Superior temporal gyrus (tissue), 1 donor: Measurements from ENCODE around the gene SEPHS2.

Experiments used
- DNase-seq: peaks from one replicate; pipeline ENCODE4 v3.0.0-alpha.2; 2016; ENCODE audit errors: extremely low spot score

The SEPHS2 gene

GRCh38 chr16:30429678-30430427 lies 15.8 kb downstream of the SEPHS2 start, which contains the start of gene DCTPP1:
Gene DCTPP1 (minus strand): TSS chr16:30430030. CDS start chr16:30429980, 50 bp downstream.
- peak; percentile 99 for DNase-seq

GRCh38 chr16:30429418-30429677 lies 16.3 kb downstream of the SEPHS2 start:
- no peak for DNase-seq

- DNase-seq, result no peak
Measured at GRCh38 chr16:30428055-30428454, 17.6 kb downstream of the SEPHS2 start.

GRCh38 chr16:30421010-30421409 lies 24.7 kb downstream of the SEPHS2 start:
- no peak for DNase-seq

GRCh38 chr16:30418350-30419181 lies 27.1 kb downstream of the SEPHS2 start:
- DNase-seq, result no peak

- DNase-seq, result peak; percentile 81
Measured at GRCh38 chr16:30417529-30418349, 27.9 kb downstream of the SEPHS2 start.

GRCh38 chr16:30416624-30417528 lies 28.8 kb downstream of the SEPHS2 start:
- no peak for DNase-seq

GRCh38 chr16:30416047-30416603 lies 29.5 kb downstream of the SEPHS2 start:
- DNase-seq, result no peak

GRCh38 chr16:30414159-30414558 lies 31.5 kb downstream of the SEPHS2 start:
- DNase-seq, result no peak

GRCh38 chr16:30413112-30413806 lies 32.4 kb downstream of the SEPHS2 start:
- no peak for DNase-seq

- DNase-seq, result peak; percentile 96
Measured at GRCh38 chr16:30409125-30410060, 36.3 kb downstream of the SEPHS2 start.

GRCh38 chr16:30407804-30408534 lies 37.7 kb downstream of the SEPHS2 start:
- DNase-seq, result no peak

GRCh38 chr16:30407102-30407803 lies 38.4 kb downstream of the SEPHS2 start, which contains the start of gene ZNF771:
Gene ZNF771 (plus strand): TSS chr16:30407606. CDS start chr16:30408054, 448 bp downstream.
- DNase-seq, result peak; percentile 92

- no peak for DNase-seq
Measured at GRCh38 chr16:30406795-30407101, 38.9 kb downstream of the SEPHS2 start.

GRCh38 chr16:30401768-30402425 lies 43.8 kb downstream of the SEPHS2 start:
- DNase-seq, result no peak

GRCh38 chr16:30399435-30400186 lies 46.1 kb downstream of the SEPHS2 start:
- DNase-seq, result no peak
